ENCODE results near the gene KDM3B. TPM values are rescaled to one million over a fixed set of nuclear protein-coding genes. Genes with fewer than 3 reads are reported as not detected.

Gene KDM3B
- total RNA-seq, 6 experiments from 2014 or later = 13.7 to 19.7 (median 18.3) TPM

DNA sequence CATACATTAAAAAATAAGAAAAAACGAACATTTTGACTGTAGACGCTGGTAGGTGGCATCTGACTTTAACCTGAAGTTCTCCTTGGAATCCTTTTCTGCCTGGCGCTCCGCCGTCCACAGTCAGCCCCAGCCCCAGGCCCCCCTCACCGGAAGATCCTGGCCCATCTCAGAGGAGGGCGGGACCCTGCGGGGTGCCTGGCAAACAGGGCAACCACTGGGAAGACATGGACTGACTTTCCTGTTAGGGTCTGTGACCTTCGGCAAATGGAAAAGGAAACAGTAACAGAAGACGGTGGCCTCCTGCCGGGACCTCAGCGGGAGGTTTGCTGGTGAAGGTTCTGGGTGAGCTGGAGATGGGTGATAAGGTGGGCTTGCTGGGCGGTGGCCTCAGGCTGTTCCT lies 101.1 kb downstream of the KDM3B start:
- ATAC-seq = no peak
- Histone ChIP-seq H3K9me3 (no peaks in the 10 kb centered on the region), H3K4me3 (no peak overlapping the region), H3K27me3 (no peaks in the 10 kb centered on the region), H3K36me3 (no peaks in the 10 kb centered on the region), H3K4me1 (no peaks in the 10 kb centered on the region), H3K27ac (no peak overlapping the region)
- WGBS (ENCODE audit: insufficient coverage, low coverage, low lambda C conversion rate, missing lambda C conversion rate) = 74% methylated on average over 8 of the region's 13 CpGs
- intact Hi-C loops (cut with DNase I) = loop anchor here (5.0 to 10.0 kb wide), 2 partner anchors 49 to 91 kb away; partner anchors contain the start of gene ETF1 (in 1 of the 2)
- TF ChIP-seq CTCF (IDR thresholded peaks at IDR 0.05) = no peak
- TF ChIP-seq POLR2A (IDR thresholded peaks at IDR 0.05) = no peak
- no peak for DNase-seq

DNA sequence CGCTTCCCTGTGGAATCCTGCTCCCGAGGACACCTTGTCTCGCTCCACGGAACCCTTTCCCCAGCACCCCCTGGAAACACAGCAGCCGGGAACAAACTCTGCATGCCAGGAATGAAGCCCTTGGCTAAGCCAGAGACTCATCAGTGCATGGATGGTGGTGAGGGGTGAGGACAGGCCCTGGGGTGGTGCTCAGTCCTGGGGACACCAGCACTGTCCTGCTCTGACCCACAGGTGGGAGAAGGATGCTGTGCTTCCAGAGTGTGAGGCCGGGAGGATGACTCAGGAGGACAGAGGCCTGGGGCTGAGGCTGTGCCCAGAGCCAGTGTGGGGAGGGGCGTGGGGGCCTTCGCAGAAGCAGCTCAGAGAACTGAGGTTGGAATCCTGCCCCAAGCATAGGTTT lies 101.6 kb downstream of the KDM3B start:
- no peak for DNase-seq
- H3K36me3 ChIP-seq = no peaks in the 10 kb centered on the region
- H3K4me1 ChIP-seq = no peaks in the 10 kb centered on the region
- H3K27me3 ChIP-seq = no peaks in the 10 kb centered on the region
- TF ChIP-seq POLR2A (IDR thresholded peaks at IDR 0.05) (no peak), CTCF (IDR thresholded peaks at IDR 0.05) (no peak)
- no peak overlapping the region for H3K27ac ChIP-seq
- no peak overlapping the region for H3K4me3 ChIP-seq
- WGBS (ENCODE audit: insufficient coverage, low coverage, low lambda C conversion rate, missing lambda C conversion rate) = 81% methylated on average over 6 of the region's 8 CpGs
- no peaks in the 10 kb centered on the region for H3K9me3 ChIP-seq
- ATAC-seq = no peak
- intact Hi-C loops (cut with DNase I) = loop anchor here (5.0 to 10.0 kb wide), 2 partner anchors 48 to 91 kb away; partner anchors contain the start of gene ETF1 (in 1 of the 2)

DNA sequence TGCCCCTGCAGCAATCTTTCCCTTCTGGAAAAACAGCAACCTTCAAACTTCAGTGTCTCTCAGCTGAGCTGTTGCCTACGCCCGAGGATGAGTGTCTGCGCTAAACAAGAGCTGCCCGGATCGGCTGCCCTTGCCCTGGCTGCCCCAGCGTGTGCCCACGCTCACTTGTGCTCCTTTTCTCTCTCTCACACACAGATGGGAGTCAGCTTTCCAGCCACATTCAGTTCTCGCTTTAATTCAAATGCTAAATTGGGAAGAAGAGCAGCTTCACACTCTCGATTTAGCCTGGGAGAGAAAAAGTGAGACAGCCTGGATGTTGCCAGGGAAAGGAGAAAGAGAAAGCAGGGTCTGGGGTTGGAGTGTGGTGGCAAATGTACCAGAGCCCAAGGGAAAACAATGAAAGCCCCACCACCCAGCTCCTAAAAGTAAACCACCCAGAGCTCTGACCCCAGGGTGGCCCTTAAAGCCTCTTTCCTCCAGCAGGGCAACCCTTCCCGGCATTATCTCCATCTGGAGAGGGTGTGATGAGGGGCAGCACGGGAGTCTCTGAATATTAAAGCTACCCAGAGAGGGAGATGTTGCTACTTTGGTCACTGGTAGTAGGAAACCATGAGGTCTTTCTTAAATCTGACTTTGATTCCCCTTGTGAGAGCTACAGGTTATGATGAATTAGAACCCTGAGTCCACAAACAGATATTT lies 102.9 kb downstream of the KDM3B start:
- intact Hi-C loops (cut with DNase I) = loop anchor here in 1 of 2 donors (10.0 kb wide), 1 partner anchor 89 kb away; the partner anchor contains the start of gene ETF1
- ATAC-seq (no peak), DNase-seq (no peak)
- Histone ChIP-seq H3K27me3 (no peaks in the 10 kb centered on the region), H3K4me1 (no peaks in the 10 kb centered on the region), H3K4me3 (no peak overlapping the region), H3K36me3 (no peaks in the 10 kb centered on the region), H3K27ac (no peak overlapping the region), H3K9me3 (no peaks in the 10 kb centered on the region)
- no peak for TF ChIP-seq POLR2A (IDR thresholded peaks at IDR 0.05)
- TF ChIP-seq CTCF (IDR thresholded peaks at IDR 0.05) = no peak
- WGBS (ENCODE audit: insufficient coverage, low coverage, low lambda C conversion rate, missing lambda C conversion rate) = 74% methylated on average over 6 of the region's 11 CpGs

- ATAC-seq = no peak
- Histone ChIP-seq H3K27me3 (no peaks in the 10 kb centered on the region), H3K36me3 (no peaks in the 10 kb centered on the region), H3K4me3 (no peak overlapping the region), H3K9me3 (no peaks in the 10 kb centered on the region), H3K27ac (no peak overlapping the region), H3K4me1 (no peaks in the 10 kb centered on the region)
- intact Hi-C loops (cut with DNase I) = loop anchor here in 1 of 2 donors (10.0 kb wide), 1 partner anchor 87 kb away; the partner anchor contains the start of gene ETF1
- no peak for DNase-seq
- WGBS (ENCODE audit: insufficient coverage, low coverage, low lambda C conversion rate, missing lambda C conversion rate) = 47% methylated on average over 5 of the region's 12 CpGs
- TF ChIP-seq POLR2A (IDR thresholded peaks at IDR 0.05) (no peak), CTCF (IDR thresholded peaks at IDR 0.05) (peak in 1 of 4 donors; percentile 5)
Measured at GRCh38 chr5:138457531-138458275, 105.2 kb downstream of the KDM3B start.
